Breast epithelium (tissue), 4 donors: ENCODE results near the gene AGAP3. TPM values are rescaled to one million over a fixed set of nuclear protein-coding genes. Genes with fewer than 3 reads are reported as not detected.

Source experiments
- DNase-seq, 2 donors: peaks; one replicate each; pipeline ENCODE4 v3.0.0-alpha.2; 2019; ENCODE audit warnings: low spot score in 2 of 2
- H3K27ac ChIP-seq, 2 donors: fragments of 200-600 bp; sonication (generic) in 1 of 2; one replicate each; pipeline ENCODE4 v1.5.1; 2016 to 2019; ENCODE audit warnings: mild to moderate bottlenecking in 1 of 2
- H3K27me3 ChIP-seq, 2 donors: fragments of 200-600 bp; sonication (generic) in 1 of 2; one replicate each; pipeline versions ENCODE4 v1.5.1 to v1.6.0; 2017 to 2019; ENCODE audit warnings: control low read depth in 1 of 2, mild to moderate bottlenecking in 1 of 2
- H3K36me3 ChIP-seq: fragments of 200-600 bp; one replicate; pipeline ENCODE4 v1.5.1; 2019
- H3K4me1 ChIP-seq, 2 donors: fragments of 200-600 bp; sonication (generic); one replicate each; pipeline ENCODE4 v1.5.1; 2016 to 2019; ENCODE audit warnings: control low read depth in 1 of 2
- H3K4me3 ChIP-seq, 3 donors: fragments of 200-600 bp; sonication (generic); 1 replicate in 2 of 3; 2 replicates in 1 of 3; pipeline ENCODE4 v1.5.1; 2016 to 2019; ENCODE audit warnings: mild to moderate bottlenecking in 3 of 3, moderate library complexity in 2 of 3
- H3K9me3 ChIP-seq, 2 donors: fragments of 200-600 bp; sonication (generic) in 1 of 2; one replicate each; pipeline ENCODE4 v1.5.1; 2016 to 2019; ENCODE audit warnings: control low read depth in 1 of 2
- CTCF ChIP-seq, 3 donors: fragments of 450-650 bp; IDR thresholded peaks; one replicate each; pipeline ENCODE4 v1.5.1; 2016 to 2017; ENCODE audit warnings: antibody characterized with exemption in 3 of 3, mild to moderate bottlenecking in 3 of 3, moderate library complexity in 3 of 3
- POLR2A ChIP-seq: fragments of 450-650 bp; IDR thresholded peaks from one replicate; pipeline ENCODE4 v1.6.1; 2016; ENCODE audit warnings: antibody characterized with exemption, mild to moderate bottlenecking, moderate library complexity
- POLR2AphosphoS5 ChIP-seq, 3 donors: sonication (generic); formaldehyde crosslinking; IDR thresholded peaks; one replicate each; pipeline ENCODE4 v1.6.1; 2017; ENCODE audit warnings: antibody characterized with exemption in 3 of 3
- intact Hi-C: fragments of 100-400 bp; cut with DNase I; formaldehyde crosslinking; loops from one replicate; pipeline ENCODE4 v1.15.1; 2023; ENCODE audit warnings: low total_unique reads
- total RNA-seq, 3 donors: library from RNA; depleted of rRNA; stranded (reverse); fragments of >200 nt; gene quantifications; one replicate each; pipeline ENCODE4 v1.1.0, GENCODE V29; 2016

The AGAP3 gene
- total RNA-seq, 3 donors from 2014 or later: 47.2 to 58.1 (median 55.1) TPM

- no peak for DNase-seq
- Histone ChIP-seq H3K36me3 (no peaks in the 10 kb centered on the region), H3K9me3 (no peaks in the 10 kb centered on the region), H3K4me1 (peaks cover 0 to 11% of the 10 kb centered on the region in 2 donors), H3K4me3 (no peak overlapping the region), H3K27me3 (peaks cover 2 to 48% of the 10 kb centered on the region in 2 donors), H3K27ac (no peak overlapping the region)
- intact Hi-C loops: no loop called here
- no peak for TF ChIP-seq CTCF (IDR thresholded peaks at IDR 0.05)
- TF ChIP-seq POLR2AphosphoS5 (IDR thresholded peaks at IDR 0.05): no peak
- TF ChIP-seq POLR2A: no peak
Observed at GRCh38 chr7:151168787-151169162, 82.5 kb downstream of the AGAP3 start.

DNA sequence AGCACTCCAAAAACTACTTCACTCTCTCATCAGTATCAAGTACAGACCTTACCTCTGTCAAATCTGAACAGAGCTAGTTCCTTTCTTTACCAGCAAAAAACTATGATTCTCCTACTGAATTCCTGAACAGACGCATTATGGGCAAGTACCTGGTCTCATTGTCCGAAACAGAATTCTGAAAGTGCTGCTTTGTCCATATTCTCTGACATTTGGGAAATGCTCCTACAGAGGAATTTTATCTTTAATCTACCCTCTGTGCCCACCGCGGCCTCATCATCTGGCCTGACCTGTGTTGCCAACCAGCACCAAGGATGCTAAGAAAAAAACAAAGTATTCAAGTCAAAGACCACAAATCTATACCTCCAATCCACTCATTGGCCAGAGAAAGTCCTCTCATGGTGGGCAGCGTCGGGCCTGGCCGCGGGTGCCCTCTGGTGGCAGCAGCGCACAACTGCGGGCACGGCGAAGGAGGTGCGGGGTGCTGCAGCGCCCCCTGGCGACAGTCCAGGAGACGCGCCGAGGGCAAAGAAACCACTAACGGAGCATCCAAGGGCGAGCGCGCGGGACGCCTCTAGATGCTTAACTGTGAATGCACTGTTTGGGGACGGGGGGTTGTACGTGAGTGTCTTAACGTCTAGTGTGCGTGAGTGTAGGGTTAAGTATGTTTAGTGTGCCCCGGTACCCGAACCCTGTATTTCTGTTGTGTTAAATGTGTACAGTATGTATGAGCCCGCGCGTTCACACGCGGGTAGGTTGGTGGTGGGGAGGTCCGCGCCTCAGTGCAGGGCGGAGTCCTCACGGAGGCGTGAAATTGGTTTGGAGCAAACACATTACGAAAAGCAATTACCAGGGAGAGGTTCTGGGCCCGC is 86.2 kb downstream of the AGAP3 start:
- DNase-seq: peak; percentile 55 to 84
- TF ChIP-seq CTCF (IDR thresholded peaks at IDR 0.05) (peak; percentile 97 to 100 (median 100)), POLR2A (no peak), POLR2AphosphoS5 (IDR thresholded peaks at IDR 0.05) (peak in 2 of 3 donors; percentile 45)
- intact Hi-C loops: loop anchor here (10.0 kb wide), 1 partner anchor 378 kb away; no protein-coding TSS in a partner anchor
- Histone ChIP-seq H3K4me1 (peaks cover 0 to 2% of the 10 kb centered on the region in 2 donors), H3K9me3 (peaks cover 0 to 4% of the 10 kb centered on the region in 2 donors), H3K4me3 (no peak overlapping the region), H3K27me3 (peaks cover 2 to 51% of the 10 kb centered on the region in 2 donors), H3K27ac (no peak overlapping the region), H3K36me3 (no peaks in the 10 kb centered on the region)

GRCh38 chr7:151173386-151174245 is 87.3 kb downstream of the AGAP3 start:
- no peak for TF ChIP-seq POLR2AphosphoS5 (IDR thresholded peaks at IDR 0.05)
- TF ChIP-seq CTCF (IDR thresholded peaks at IDR 0.05): no peak
- no peak overlapping the region for H3K27ac ChIP-seq
- no peaks in the 10 kb centered on the region for H3K36me3 ChIP-seq
- H3K9me3 ChIP-seq: peaks cover 0 to 4% of the 10 kb centered on the region in 2 donors
- H3K4me3 ChIP-seq: no peak overlapping the region
- intact Hi-C loops: loop anchor here (10.0 kb wide), 1 partner anchor 379 kb away; no protein-coding TSS in a partner anchor
- H3K4me1 ChIP-seq: no peaks in the 10 kb centered on the region
- peaks cover 2 to 42% of the 10 kb centered on the region in 2 donors for H3K27me3 ChIP-seq
- DNase-seq: no peak

DNA sequence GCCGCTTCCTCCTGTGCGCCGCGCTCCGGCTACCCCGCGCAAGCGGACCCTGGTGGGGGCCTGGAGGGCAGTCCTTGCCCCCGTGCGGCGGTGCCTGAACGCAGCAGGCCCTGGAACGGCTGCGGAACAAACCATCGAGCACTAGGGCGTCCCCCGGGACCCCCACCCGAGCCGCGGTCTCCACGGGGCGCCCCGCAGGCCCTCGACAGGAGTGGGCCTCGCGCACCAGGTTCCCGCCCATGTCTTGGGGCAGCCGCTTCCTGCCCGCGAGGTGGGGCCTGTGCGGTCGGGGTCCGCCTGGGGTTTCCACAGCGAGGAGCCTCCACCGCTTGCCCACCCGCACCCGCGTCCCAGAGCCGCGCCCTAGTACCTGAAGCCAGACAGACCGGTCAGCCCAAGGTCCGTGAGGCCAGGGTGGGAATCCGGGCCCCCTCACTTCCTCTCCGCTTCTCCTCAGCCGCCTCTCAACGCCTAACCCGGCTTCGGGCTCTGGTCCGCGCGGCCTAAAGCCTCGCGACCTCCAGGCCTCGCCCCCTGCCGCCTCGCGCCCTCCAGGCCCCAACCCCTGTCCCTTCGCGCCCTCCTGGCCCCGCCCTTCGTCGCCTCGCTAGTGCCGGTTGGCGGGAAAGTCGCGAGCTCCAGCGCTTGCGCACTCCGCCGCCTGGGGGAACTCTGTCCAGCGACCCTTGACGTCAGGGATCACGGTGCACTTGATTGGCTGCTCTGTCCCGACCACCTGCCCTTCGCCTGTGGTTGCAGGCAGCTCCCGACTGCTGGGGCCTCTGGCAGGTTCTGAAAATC is 88.2 kb downstream of the AGAP3 start:
- Histone ChIP-seq H3K9me3 (peaks cover 0 to 4% of the 10 kb centered on the region in 2 donors), H3K27ac (no peak overlapping the region), H3K36me3 (no peaks in the 10 kb centered on the region), H3K4me3 (no peak overlapping the region), H3K4me1 (no peaks in the 10 kb centered on the region), H3K27me3 (peaks cover 2 to 37% of the 10 kb centered on the region in 2 donors)
- no peak for TF ChIP-seq POLR2AphosphoS5 (IDR thresholded peaks at IDR 0.05)
- TF ChIP-seq POLR2A: no peak
- TF ChIP-seq CTCF (IDR thresholded peaks at IDR 0.05): no peak
- no peak for DNase-seq
- intact Hi-C loops: loop anchor here (10.0 kb wide), 1 partner anchor 380 kb away; no protein-coding TSS in a partner anchor
